CD14-positive monocyte (primary cell): ENCODE data around the gene RAB3GAP2. TPM values are rescaled to one million over a fixed set of nuclear protein-coding genes. Genes with fewer than 3 reads are reported as not detected.

ENCODE experiments used
- DNase-seq, 3 donors: peaks; one replicate each; pipeline ENCODE4 v3.0.0-alpha.2; 2011 to 2022
- H2AFZ ChIP-seq: 2 replicates; pipeline ENCODE4 v1.6.0; 2012; ENCODE audit warnings: mild to moderate bottlenecking, low read depth, low read length, inconsistent platforms; ENCODE audit not compliant: insufficient read depth, poor library complexity, severe bottlenecking
- H3K27ac ChIP-seq, 2 donors: 1 replicate in 1 of 2; 2 replicates in 1 of 2; pipeline ENCODE4 v1.5.1; 2012 to 2013; ENCODE audit warnings: low read length in 2 of 2, control low read depth in 1 of 2, inconsistent platforms in 1 of 2, low read depth in 1 of 2, mild to moderate bottlenecking in 1 of 2
- H3K27me3 ChIP-seq, 2 donors: one replicate each; pipeline versions ENCODE4 v1.6.0 to v1.6.1; 2011 to 2013; ENCODE audit warnings: low read length in 2 of 2; ENCODE audit not compliant: control insufficient read depth in 2 of 2, insufficient read depth in 2 of 2
- H3K36me3 ChIP-seq, 2 donors: replicated peaks in 1 of 2; 1 replicate in 1 of 2; 2 replicates in 1 of 2; pipeline versions ENCODE4 v1.5.1 to v1.6.1; 2012 to 2013; ENCODE audit warnings: low read length in 2 of 2, control low read depth in 1 of 2, inconsistent platforms in 1 of 2, mild to moderate bottlenecking in 1 of 2; ENCODE audit not compliant: insufficient read depth in 2 of 2, control insufficient read depth in 1 of 2
- H3K4me1 ChIP-seq, 2 donors: 1 replicate in 1 of 2; 2 replicates in 1 of 2; pipeline versions ENCODE4 v1.5.1 to v1.6.1; 2012 to 2013; ENCODE audit warnings: low read length in 2 of 2, control low read depth in 1 of 2, inconsistent platforms in 1 of 2, mild to moderate bottlenecking in 1 of 2, moderate library complexity in 1 of 2; ENCODE audit not compliant: insufficient read depth in 2 of 2, control insufficient read depth in 1 of 2
- H3K4me2 ChIP-seq: replicated peaks from 2 replicates; pipeline ENCODE3; 2012; ENCODE audit warnings: low read length, moderate library complexity, mild to moderate bottlenecking; ENCODE audit not compliant: poor library complexity, severe bottlenecking; ENCODE audit errors: extremely low read depth
- H3K4me3 ChIP-seq, 3 experiments: fragments of 200-600 bp in 1 of 3; sonication (generic) in 1 of 3; replicated peaks in 1 of 3; 1 replicate in 2 of 3; 2 replicates in 1 of 3; pipeline ENCODE4 v1.5.1; 2011 to 2013; ENCODE audit warnings: low read length in 3 of 3, mild to moderate bottlenecking in 3 of 3, control low read depth in 2 of 3, low read depth in 2 of 3, inconsistent platforms in 1 of 3, moderate library complexity in 1 of 3
- H3K79me2 ChIP-seq: 2 replicates; pipeline ENCODE4 v1.6.0; 2012; ENCODE audit warnings: mild to moderate bottlenecking, control low read depth, inconsistent platforms, low read length, moderate library complexity; ENCODE audit not compliant: insufficient read depth
- H3K9ac ChIP-seq: 2 replicates; pipeline ENCODE4 v1.6.0; 2017; ENCODE audit warnings: low read length, mild to moderate bottlenecking; ENCODE audit not compliant: insufficient read depth, poor library complexity, severe bottlenecking
- H3K9me3 ChIP-seq, 2 donors: replicated peaks in 1 of 2; 1 replicate in 1 of 2; 2 replicates in 1 of 2; pipeline versions ENCODE4 v1.5.1 to v1.6.1; 2012 to 2013; ENCODE audit warnings: low read length in 2 of 2, control low read depth in 1 of 2; ENCODE audit not compliant: control insufficient read depth in 1 of 2, insufficient read depth in 1 of 2
- H4K20me1 ChIP-seq: 2 replicates; pipeline ENCODE4 v1.6.0; 2012; ENCODE audit warnings: mild to moderate bottlenecking, low read length, control low read depth, moderate library complexity; ENCODE audit not compliant: insufficient read depth
- H3K27ac Mint-ChIP-seq, 7 donors: one replicate each; pipeline ENCODE4 v1.8.0; 2020; ENCODE audit warnings: mild to moderate bottlenecking in 7 of 7, mixed read lengths in 7 of 7, moderate library complexity in 6 of 7, inconsistent platforms in 2 of 7
- H3K27me3 Mint-ChIP-seq, 3 donors: one replicate each; pipeline ENCODE4 v1.8.0; 2021 to 2022; ENCODE audit warnings: low read depth in 3 of 3, mild to moderate bottlenecking in 3 of 3, mixed read lengths in 3 of 3, moderate library complexity in 3 of 3, inconsistent platforms in 1 of 3
- H3K36me3 Mint-ChIP-seq, 2 donors: one replicate each; pipeline ENCODE4 v1.8.0; 2020; ENCODE audit warnings: mixed read lengths in 2 of 2, inconsistent platforms in 1 of 2, mild to moderate bottlenecking in 1 of 2
- H3K4me1 Mint-ChIP-seq: one replicate; pipeline ENCODE4 v1.8.0; 2020; ENCODE audit warnings: mild to moderate bottlenecking, mixed read lengths
- H3K4me3 Mint-ChIP-seq, 2 donors: one replicate each; pipeline ENCODE4 v1.8.0; 2020; ENCODE audit warnings: mild to moderate bottlenecking in 2 of 2, mixed read lengths in 2 of 2, moderate library complexity in 1 of 2
- H3K9me3 Mint-ChIP-seq, 7 donors: one replicate each; pipeline ENCODE4 v1.8.0; 2020 to 2022; ENCODE audit warnings: mixed read lengths in 7 of 7, mild to moderate bottlenecking in 6 of 7, moderate library complexity in 6 of 7, inconsistent platforms in 2 of 7
- intact Hi-C, 2 donors: fragments of 100-400 bp; cut with micrococcal nuclease; formaldehyde crosslinking; loops; one replicate each; pipeline versions ENCODE4 v1.15.0 to v1.15.1; 2023
- polyA plus RNA-seq, 3 donors: library from polyadenylated mRNA; depleted of rRNA in 1 of 3; unstranded in 2 of 3; stranded (reverse) in 1 of 3; fragments of 300-500 nt in 2 of 3; fragments of >200 nt in 1 of 3; fragmentation: Illumina TruSeq in 2 of 3; gene quantifications; 1 replicate in 2 of 3; 2 replicates in 1 of 3; pipeline ENCODE4 v1.2.3, GENCODE V29; 2012 to 2021
- small RNA-seq: library from RNA; depleted of rRNA; stranded (forward); fragments of <200 nt; gene quantifications from one replicate; pipeline ENCODE3, GENCODE V24; 2012; ENCODE audit warnings: low read depth; ENCODE audit not compliant: insufficient read length
- TF ChIP-seq, protein P1 (sequence below): fragments of 200-600 bp; IDR thresholded peaks from one replicate; pipeline ENCODE4 v1.8.0; 2022; ENCODE audit warnings: antibody characterized with exemption, mild to moderate bottlenecking

Gene RAB3GAP2
- polyA plus RNA-seq, 3 donors: 9.8 to 12.1 (median 11.6) TPM

GRCh38 chr1:220099826-220100225 is 172.4 kb downstream of the RAB3GAP2 start:
- peaks cover 50 to 71% of the 10 kb centered on the region in 2 donors for H3K36me3 ChIP-seq
- Mint-ChIP-seq H3K4me3 (no peak overlapping the region), H3K27ac (no peak overlapping the region), H3K27me3 (no peaks in the 10 kb centered on the region), H3K9me3 (no peaks in the 10 kb centered on the region), H3K36me3 (peaks cover 48 to 69% of the 10 kb centered on the region in 2 donors), H3K4me1 (peaks cover 12% of the 10 kb centered on the region)
- no peak overlapping the region for H3K9ac ChIP-seq
- H3K4me2 ChIP-seq: no peak overlapping the region
- peaks cover 8% of the 10 kb centered on the region for H3K79me2 ChIP-seq
- H3K4me3 ChIP-seq: no peak overlapping the region
- intact Hi-C loops: no loop called here
- no peak overlapping the region for H2AFZ ChIP-seq
- TF ChIP-seq, protein P1, sequence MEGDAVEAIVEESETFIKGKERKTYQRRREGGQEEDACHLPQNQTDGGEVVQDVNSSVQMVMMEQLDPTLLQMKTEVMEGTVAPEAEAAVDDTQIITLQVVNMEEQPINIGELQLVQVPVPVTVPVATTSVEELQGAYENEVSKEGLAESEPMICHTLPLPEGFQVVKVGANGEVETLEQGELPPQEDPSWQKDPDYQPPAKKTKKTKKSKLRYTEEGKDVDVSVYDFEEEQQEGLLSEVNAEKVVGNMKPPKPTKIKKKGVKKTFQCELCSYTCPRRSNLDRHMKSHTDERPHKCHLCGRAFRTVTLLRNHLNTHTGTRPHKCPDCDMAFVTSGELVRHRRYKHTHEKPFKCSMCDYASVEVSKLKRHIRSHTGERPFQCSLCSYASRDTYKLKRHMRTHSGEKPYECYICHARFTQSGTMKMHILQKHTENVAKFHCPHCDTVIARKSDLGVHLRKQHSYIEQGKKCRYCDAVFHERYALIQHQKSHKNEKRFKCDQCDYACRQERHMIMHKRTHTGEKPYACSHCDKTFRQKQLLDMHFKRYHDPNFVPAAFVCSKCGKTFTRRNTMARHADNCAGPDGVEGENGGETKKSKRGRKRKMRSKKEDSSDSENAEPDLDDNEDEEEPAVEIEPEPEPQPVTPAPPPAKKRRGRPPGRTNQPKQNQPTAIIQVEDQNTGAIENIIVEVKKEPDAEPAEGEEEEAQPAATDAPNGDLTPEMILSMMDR: no peak
- no peaks in the 10 kb centered on the region for H4K20me1 ChIP-seq
- H3K9me3 ChIP-seq: no peaks in the 10 kb centered on the region
- no peaks in the 10 kb centered on the region for H3K27me3 ChIP-seq
- no peak overlapping the region for H3K27ac ChIP-seq
- H3K4me1 ChIP-seq: peaks cover 3 to 5% of the 10 kb centered on the region in 2 donors
- DNase-seq: no peak

Small RNAs within 50 kb of the gene (small RNA-seq; reads per million reads assigned to genes)
- gene MIR194-1 (not detected), gene MIR215 (not detected), gene MIR664A (not detected), gene SNORA36B (7.6 reads per million, percentile 66 among the genes with 10 or more reads in this experiment)

Other genes with a start within 250 kb of the RAB3GAP2 start
- gene EPRS1, start 225.9 kb downstream of the RAB3GAP2 start, polyA plus RNA-seq: 10 to 100 TPM in 2 of 3 donors, 1 to 10 TPM in 1; 9.3 to 27.6 (median 21.1) TPM
- gene BPNT1, start 182.7 kb downstream of the RAB3GAP2 start, polyA plus RNA-seq: 10 to 100 TPM in 1 of 3 donors, 1 to 10 TPM in 2; 5.8 to 10.1 (median 9.8) TPM
- gene IARS2, start 178.3 kb downstream of the RAB3GAP2 start, polyA plus RNA-seq: 10 to 100 TPM; 11.8 to 42.6 (median 36.8) TPM